HepG2 (cell line): ENCODE data around the gene SLC5A10. TPM values are rescaled to one million over a fixed set of nuclear protein-coding genes. Genes with fewer than 3 reads are reported as not detected.

Experiments
- ATM ChIP-seq: fragments of 450-650 bp; IDR thresholded peaks from 2 replicates; pipeline ENCODE4 v1.7.1; 2017; ENCODE audit warnings: mild to moderate bottlenecking, borderline replicate concordance
- BCL6 ChIP-seq: IDR thresholded peaks from 2 replicates; pipeline ENCODE4 v1.6.1; 2016; ENCODE audit warnings: missing genetic modification reagents, missing compliant biosample characterization
- CHD2 ChIP-seq: IDR thresholded peaks from 2 replicates; pipeline ENCODE4 v1.6.1; 2011; ENCODE audit warnings: low read depth, low read length, improper control_type of control experiment
- FOXC1 ChIP-seq: sonication (generic); formaldehyde crosslinking; IDR thresholded peaks from 2 replicates; pipeline ENCODE4 v1.8.0; 2022; ENCODE audit warnings: mild to moderate bottlenecking, missing genetic modification reagents, borderline replicate concordance
- HHEX ChIP-seq: IDR thresholded peaks from 2 replicates; pipeline ENCODE4 v1.6.1; 2016; ENCODE audit warnings: control low read depth
- HNRNPK ChIP-seq: fragments of 200-400 bp; formaldehyde crosslinking; IDR thresholded peaks from 2 replicates; pipeline ENCODE4 v1.6.1; 2018; ENCODE audit warnings: low read length, low read depth, moderate library complexity, mild to moderate bottlenecking; ENCODE audit not compliant: poor library complexity, severe bottlenecking
- HOXA5 ChIP-seq: sonication (generic); formaldehyde crosslinking; IDR thresholded peaks from 2 replicates; pipeline ENCODE4 v1.4.0; 2020; ENCODE audit warnings: missing genetic modification reagents
- KLF6 ChIP-seq: IDR thresholded peaks from 2 replicates; pipeline ENCODE4 v1.8.0; 2016; ENCODE audit warnings: missing biosample characterization, missing genetic modification reagents
- MTA3 ChIP-seq: sonication (generic); formaldehyde crosslinking; IDR thresholded peaks from 2 replicates; pipeline ENCODE4 v1.4.0; 2020; ENCODE audit warnings: missing genetic modification reagents
- MTF1 ChIP-seq: sonication (generic); formaldehyde crosslinking; IDR thresholded peaks from 2 replicates; pipeline ENCODE4 v1.5.0; 2020; ENCODE audit warnings: missing genetic modification reagents
- MXI1 ChIP-seq: IDR thresholded peaks from 3 replicates; pipeline ENCODE4 v1.6.1; 2012; ENCODE audit warnings: low read depth, low read length, inconsistent platforms, borderline replicate concordance
- NR2F2 ChIP-seq: IDR thresholded peaks from 2 replicates; pipeline ENCODE4 v1.6.1; 2012; ENCODE audit warnings: low read depth, inconsistent platforms, borderline replicate concordance
- PHF20 ChIP-seq: sonication (generic); formaldehyde crosslinking; IDR thresholded peaks from 2 replicates; pipeline ENCODE4 v1.5.0; 2020; ENCODE audit warnings: mild to moderate bottlenecking, missing genetic modification reagents
- POLR2G ChIP-seq: fragments of 200-400 bp; formaldehyde crosslinking; IDR thresholded peaks from 2 replicates; pipeline ENCODE4 v1.6.1; 2018; ENCODE audit warnings: mild to moderate bottlenecking, low read depth, low read length, moderate library complexity
- RAD21 ChIP-seq: fragments of 450-650 bp; formaldehyde crosslinking; IDR thresholded peaks from 2 replicates; pipeline ENCODE4 v1.5.0; 2020; ENCODE audit warnings: mild to moderate bottlenecking
- RXRB ChIP-seq: IDR thresholded peaks from 2 replicates; pipeline ENCODE4 v1.6.1; 2016; ENCODE audit warnings: borderline replicate concordance, missing genetic modification reagents, missing compliant biosample characterization
- SNRNP70 ChIP-seq: fragments of 200-400 bp; formaldehyde crosslinking; IDR thresholded peaks from 2 replicates; pipeline ENCODE4 v1.6.1; 2017; ENCODE audit warnings: mild to moderate bottlenecking, low read depth, low read length, moderate library complexity
- SP1 ChIP-seq, 2 experiments: fragments of 450-650 bp in 1 of 2; sonication (generic) in 1 of 2; formaldehyde crosslinking in 1 of 2; IDR thresholded peaks; 2 replicates each; pipeline versions ENCODE4 v1.4.0 to v1.6.1; 2016 to 2020; ENCODE audit warnings: missing genetic modification reagents in 1 of 2
- SP2 ChIP-seq: sonication (generic); formaldehyde crosslinking; IDR thresholded peaks from 2 replicates; pipeline ENCODE4 v1.5.1; 2020; ENCODE audit warnings: mild to moderate bottlenecking, missing genetic modification reagents
- TBL1XR1 ChIP-seq: fragments of 150-350 bp; IDR thresholded peaks from 2 replicates; pipeline ENCODE4 v1.6.1; 2014; ENCODE audit warnings: borderline replicate concordance, low read length; ENCODE audit not compliant: partially characterized antibody
- TBX3 ChIP-seq: fragments of 450-650 bp; IDR thresholded peaks from 2 replicates; pipeline ENCODE4 v1.6.1; 2017; ENCODE audit warnings: antibody characterized with exemption, mild to moderate bottlenecking, inconsistent platforms, borderline replicate concordance
- THYN1 ChIP-seq: sonication (generic); formaldehyde crosslinking; IDR thresholded peaks from 2 replicates; pipeline ENCODE4 v1.8.1; 2023; ENCODE audit warnings: low read depth, mild to moderate bottlenecking, moderate library complexity, missing genetic modification reagents, borderline replicate concordance
- U2AF1 ChIP-seq: fragments of 200-400 bp; formaldehyde crosslinking; optimal IDR thresholded peaks from 2 replicates; pipeline ENCODE3; 2017; ENCODE audit warnings: mild to moderate bottlenecking, low read depth, low read length
- ZKSCAN1 ChIP-seq: fragments of 150-350 bp; IDR thresholded peaks from 2 replicates; pipeline ENCODE4 v1.6.1; 2014; ENCODE audit warnings: low read length
- ZNF20 ChIP-seq: sonication (generic); formaldehyde crosslinking; IDR thresholded peaks from 2 replicates; pipeline ENCODE4 v1.4.0; 2020; ENCODE audit warnings: mild to moderate bottlenecking, moderate library complexity, missing genetic modification reagents
- ZNF337 ChIP-seq: sonication (generic); formaldehyde crosslinking; IDR thresholded peaks from 2 replicates; pipeline ENCODE4 v1.5.1; 2020; ENCODE audit warnings: missing genetic modification reagents, low read depth, mild to moderate bottlenecking, borderline replicate concordance
- ZNF615 ChIP-seq: sonication (generic); formaldehyde crosslinking; IDR thresholded peaks from 2 replicates; pipeline ENCODE4 v1.5.0; 2020; ENCODE audit warnings: mild to moderate bottlenecking, missing genetic modification reagents, borderline replicate concordance
- ZNF746 ChIP-seq: sonication (generic); formaldehyde crosslinking; IDR thresholded peaks from 2 replicates; pipeline ENCODE4 v1.8.0; 2022; ENCODE audit warnings: mild to moderate bottlenecking, missing genetic modification reagents
- ZSCAN12 ChIP-seq: sonication (generic); formaldehyde crosslinking; IDR thresholded peaks from 2 replicates; pipeline ENCODE4 v1.9.0; 2021; ENCODE audit warnings: mild to moderate bottlenecking, missing genetic modification reagents
- polyA plus RNA-seq, 8 experiments: library from polyadenylated mRNA; depleted of rRNA in 3 of 8; stranded (reverse) in 7 of 8; unstranded in 1 of 8; fragments of >200 nt; fragmentation: Illumina TruSeq in 4 of 8; extraction: Trizol in 4 of 8; gene quantifications; 2 replicates each; pipeline versions ENCODE4 v1.2.1 to v1.2.3, GENCODE V29; 2011 to 2016; ENCODE audit warnings: low read depth in 4 of 8, missing spikeins in 1 of 8, mixed read lengths in 1 of 8; ENCODE audit not compliant: insufficient read depth in 1 of 8
- total RNA-seq, 5 experiments: library from RNA; depleted of rRNA; stranded (reverse); fragments of >200 nt; fragmentation: Illumina TruSeq; extraction: Trizol; gene quantifications; 2 replicates each; pipeline ENCODE4 v1.2.3, GENCODE V29; 2016; ENCODE audit warnings: low read depth in 1 of 5
- TF ChIP-seq, protein P1 (sequence below): IDR thresholded peaks from 2 replicates; pipeline ENCODE4 v1.4.0; 2020; ENCODE audit warnings: mild to moderate bottlenecking, missing genetic modification reagents
- TF ChIP-seq, protein P2 (sequence below): sonication (generic); formaldehyde crosslinking; IDR thresholded peaks from 2 replicates; pipeline ENCODE4 v1.5.0; 2020; ENCODE audit warnings: missing genetic modification reagents

The SLC5A10 gene
- total and polyA plus RNA-seq, 2 of the 13 experiments (the other 11 are each of a cell fraction or from before 2014, with no cell fraction given) = 0.05 TPM; not detected in 1

DNA sequence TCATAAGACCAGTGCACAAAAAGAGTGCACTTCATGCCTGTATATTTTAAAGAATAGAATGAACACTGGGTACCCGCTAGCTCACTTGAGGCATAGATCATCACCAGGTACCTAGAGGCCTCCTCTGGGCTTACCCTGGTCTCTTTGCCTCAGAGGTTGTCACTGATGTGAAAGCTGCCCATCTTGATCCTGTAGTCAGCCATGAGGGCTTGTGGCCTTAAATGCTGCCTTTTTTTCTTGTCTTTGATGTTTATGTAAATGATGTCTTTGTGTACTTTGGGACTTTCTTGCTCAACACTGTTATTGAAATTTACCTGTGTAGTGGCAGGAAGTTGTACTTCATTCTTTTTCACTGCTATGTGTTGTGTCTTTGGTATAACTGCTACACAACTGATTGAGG is 26.8 kb upstream of the SLC5A10 start (continued):
- TF ChIP-seq, protein P1, sequence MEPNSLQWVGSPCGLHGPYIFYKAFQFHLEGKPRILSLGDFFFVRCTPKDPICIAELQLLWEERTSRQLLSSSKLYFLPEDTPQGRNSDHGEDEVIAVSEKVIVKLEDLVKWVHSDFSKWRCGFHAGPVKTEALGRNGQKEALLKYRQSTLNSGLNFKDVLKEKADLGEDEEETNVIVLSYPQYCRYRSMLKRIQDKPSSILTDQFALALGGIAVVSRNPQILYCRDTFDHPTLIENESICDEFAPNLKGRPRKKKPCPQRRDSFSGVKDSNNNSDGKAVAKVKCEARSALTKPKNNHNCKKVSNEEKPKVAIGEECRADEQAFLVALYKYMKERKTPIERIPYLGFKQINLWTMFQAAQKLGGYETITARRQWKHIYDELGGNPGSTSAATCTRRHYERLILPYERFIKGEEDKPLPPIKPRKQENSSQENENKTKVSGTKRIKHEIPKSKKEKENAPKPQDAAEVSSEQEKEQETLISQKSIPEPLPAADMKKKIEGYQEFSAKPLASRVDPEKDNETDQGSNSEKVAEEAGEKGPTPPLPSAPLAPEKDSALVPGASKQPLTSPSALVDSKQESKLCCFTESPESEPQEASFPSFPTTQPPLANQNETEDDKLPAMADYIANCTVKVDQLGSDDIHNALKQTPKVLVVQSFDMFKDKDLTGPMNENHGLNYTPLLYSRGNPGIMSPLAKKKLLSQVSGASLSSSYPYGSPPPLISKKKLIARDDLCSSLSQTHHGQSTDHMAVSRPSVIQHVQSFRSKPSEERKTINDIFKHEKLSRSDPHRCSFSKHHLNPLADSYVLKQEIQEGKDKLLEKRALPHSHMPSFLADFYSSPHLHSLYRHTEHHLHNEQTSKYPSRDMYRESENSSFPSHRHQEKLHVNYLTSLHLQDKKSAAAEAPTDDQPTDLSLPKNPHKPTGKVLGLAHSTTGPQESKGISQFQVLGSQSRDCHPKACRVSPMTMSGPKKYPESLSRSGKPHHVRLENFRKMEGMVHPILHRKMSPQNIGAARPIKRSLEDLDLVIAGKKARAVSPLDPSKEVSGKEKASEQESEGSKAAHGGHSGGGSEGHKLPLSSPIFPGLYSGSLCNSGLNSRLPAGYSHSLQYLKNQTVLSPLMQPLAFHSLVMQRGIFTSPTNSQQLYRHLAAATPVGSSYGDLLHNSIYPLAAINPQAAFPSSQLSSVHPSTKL = peak; percentile 90
- TF ChIP-seq CHD2 (no peak), HHEX (no peak), ZNF615 (no peak), ZKSCAN1 (no peak), TBL1XR1 (no peak), NR2F2 (no peak), ZNF746 (CRISPR knock-in tag) (no peak), SP2 (CRISPR knock-in tag) (no peak), RXRB (CRISPR knock-in tag) (peak; percentile 87), TBX3 (no peak), PHF20 (CRISPR knock-in tag) (no peak), KLF6 (CRISPR knock-in tag) (no peak; the same call in 1 of the 2 replicates), MTF1 (CRISPR knock-in tag) (no peak), HOXA5 (CRISPR knock-in tag) (no peak), ZNF337 (no peak), MXI1 (no peak), FOXC1 (CRISPR knock-in tag) (no peak), MTA3 (CRISPR knock-in tag) (no peak), ZNF20 (CRISPR knock-in tag) (no peak), THYN1 (no peak), U2AF1 (no peak), POLR2G (no peak), RAD21 (no peak), HNRNPK (no peak), ATM (no peak), SNRNP70 (no peak), SP1 (IDR thresholded peaks at IDR 0.05) (no peak), SP1 (CRISPR knock-in tag; IDR thresholded peaks at IDR 0.05) (no peak), BCL6 (CRISPR knock-in tag) (peak; percentile 44; the same call in 1 of the 2 replicates), ZSCAN12 (CRISPR knock-in tag) (no peak)
- TF ChIP-seq, protein P2, sequence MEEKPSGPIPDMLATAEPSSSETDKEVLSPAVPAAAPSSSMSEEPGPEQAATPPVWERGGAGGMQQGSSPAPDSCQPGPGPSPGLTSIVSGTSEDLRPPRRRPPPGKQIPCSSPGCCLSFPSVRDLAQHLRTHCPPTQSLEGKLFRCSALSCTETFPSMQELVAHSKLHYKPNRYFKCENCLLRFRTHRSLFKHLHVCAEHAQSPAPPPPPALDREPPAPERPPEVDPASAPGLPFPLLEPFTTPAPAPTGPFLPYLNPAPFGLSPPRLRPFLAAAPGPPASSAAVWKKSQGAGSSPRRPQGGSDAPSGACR (CRISPR knock-in tag) = no peak
